Mesenteric fat pad (tissue), 1 donor: ENCODE data around the gene LRIG1. TPM values are rescaled to one million over a fixed set of nuclear protein-coding genes. Genes with fewer than 3 reads are reported as not detected.

ENCODE experiments used
- DNase-seq: peaks from one replicate; pipeline ENCODE4 v3.0.0-alpha.2; 2020; ENCODE audit warnings: low spot score
- total RNA-seq: library from RNA; stranded (reverse); fragmentation: NEBNext Ultra II Directional; extraction: Animal tissue kit (Norgen Biotek cat#: 25700); gene quantifications from one replicate; pipeline ENCODE4 v1.2.1, GENCODE V29; 2021
- donor health status: DM: yes; HTN: yes; CAD: no.

Gene LRIG1
- total RNA-seq, 1 donor from 2014 or later = 25.2 TPM

GRCh38 chr3:66470956-66471686 is 29.7 kb downstream of the LRIG1 start:
- no peak for DNase-seq

- DNase-seq = no peak
Observed at GRCh38 chr3:66470285-66470684, 30.5 kb downstream of the LRIG1 start.

- DNase-seq = no peak
Observed at GRCh38 chr3:66469220-66469640, 31.6 kb downstream of the LRIG1 start.

GRCh38 chr3:66467996-66468735 is 32.7 kb downstream of the LRIG1 start:
- DNase-seq = no peak

GRCh38 chr3:66466606-66467270 is 34.1 kb downstream of the LRIG1 start:
- DNase-seq = no peak

GRCh38 chr3:66465587-66465986 is 35.2 kb downstream of the LRIG1 start:
- no peak for DNase-seq

- DNase-seq = no peak
Observed at GRCh38 chr3:66465034-66465433, 35.8 kb downstream of the LRIG1 start.

GRCh38 chr3:66464512-66464894 is 36.3 kb downstream of the LRIG1 start:
- DNase-seq = no peak

- DNase-seq = no peak
Observed at GRCh38 chr3:66463730-66464511, 36.9 kb downstream of the LRIG1 start.

GRCh38 chr3:66463054-66463631 is 37.7 kb downstream of the LRIG1 start:
- no peak for DNase-seq

- DNase-seq = no peak
Observed at GRCh38 chr3:66457252-66457651, 43.6 kb downstream of the LRIG1 start.

GRCh38 chr3:66456711-66457173 is 44.1 kb downstream of the LRIG1 start:
- no peak for DNase-seq

- DNase-seq = no peak
Observed at GRCh38 chr3:66454464-66454859, 46.4 kb downstream of the LRIG1 start.

GRCh38 chr3:66453651-66454463 is 47.0 kb downstream of the LRIG1 start:
- DNase-seq = no peak

GRCh38 chr3:66452303-66453011 is 48.4 kb downstream of the LRIG1 start:
- DNase-seq = no peak

- no peak for DNase-seq
Observed at GRCh38 chr3:66451766-66452165, 49.1 kb downstream of the LRIG1 start.

GRCh38 chr3:66450390-66451022 is 50.3 kb downstream of the LRIG1 start:
- no peak for DNase-seq

GRCh38 chr3:66449411-66449974 is 51.3 kb downstream of the LRIG1 start:
- no peak for DNase-seq
